NOMO-1 treated with dmso at 0.1 percent for 144 hours (cell line): ENCODE results near the gene CRYBA2.

Experiments used
- DNase-seq: peaks from one replicate; lab custom pipeline; 2025; ENCODE audit not compliant: unreplicated experiment; lab: John Stamatoyannopoulos, UW

Gene CRYBA2

GRCh38 chr2:218999881-219000568 lies 6.8 kb upstream of the CRYBA2 start:
- no peak for DNase-seq

- DNase-seq: no peak
Observed at GRCh38 chr2:218999021-218999880, 6.0 kb upstream of the CRYBA2 start.

GRCh38 chr2:218998414-218999002 lies 5.3 kb upstream of the CRYBA2 start:
- no peak for DNase-seq

GRCh38 chr2:218997731-218998130 lies 4.5 kb upstream of the CRYBA2 start:
- no peak for DNase-seq

GRCh38 chr2:218996937-218997336 lies 3.7 kb upstream of the CRYBA2 start:
- no peak for DNase-seq

- DNase-seq: peak; percentile 58
Observed at GRCh38 chr2:218995972-218996711, 2.9 kb upstream of the CRYBA2 start.

GRCh38 chr2:218995561-218995960 lies 2.3 kb upstream of the CRYBA2 start:
- no peak for DNase-seq

- no peak for DNase-seq
Observed at GRCh38 chr2:218992703-218993344, 398 bp downstream of the CRYBA2 start.

GRCh38 chr2:218992196-218992595 lies 1.0 kb downstream of the CRYBA2 start:
- no peak for DNase-seq

GRCh38 chr2:218991674-218992168 lies 1.5 kb downstream of the CRYBA2 start:
- DNase-seq: no peak

- no peak for DNase-seq
Observed at GRCh38 chr2:218990612-218991011, 2.6 kb downstream of the CRYBA2 start.

GRCh38 chr2:218990052-218990451 lies 3.2 kb downstream of the CRYBA2 start:
- no peak for DNase-seq

- no peak for DNase-seq
Observed at GRCh38 chr2:218988650-218989049, 4.6 kb downstream of the CRYBA2 start.

GRCh38 chr2:218988164-218988563 lies 5.1 kb downstream of the CRYBA2 start:
- no peak for DNase-seq

- DNase-seq: no peak
Observed at GRCh38 chr2:218986148-218986761, 7.0 kb downstream of the CRYBA2 start.

- DNase-seq: no peak
Observed at GRCh38 chr2:218985325-218986091, 7.7 kb downstream of the CRYBA2 start.

- no peak for DNase-seq
Observed at GRCh38 chr2:218985021-218985324, 8.2 kb downstream of the CRYBA2 start, which contains the start of gene FEV. Gene FEV, minus strand, starts transcription at chr2:218985184. Its CDS starts 109 bp downstream, at chr2:218985075.

GRCh38 chr2:218984239-218985020 lies 8.8 kb downstream of the CRYBA2 start:
- DNase-seq: no peak

GRCh38 chr2:218983934-218984238 lies 9.3 kb downstream of the CRYBA2 start:
- no peak for DNase-seq
